ENCODE data around the gene DVL1. TPM values are rescaled to one million over a fixed set of nuclear protein-coding genes. Genes with fewer than 3 reads are reported as not detected.

Gene DVL1
- total and polyA plus RNA-seq, 9 of the 15 experiments (the other 6 are each of a cell fraction or from before 2014, with no cell fraction given) = 0.62 to 135 (median 24.3) TPM

DNA sequence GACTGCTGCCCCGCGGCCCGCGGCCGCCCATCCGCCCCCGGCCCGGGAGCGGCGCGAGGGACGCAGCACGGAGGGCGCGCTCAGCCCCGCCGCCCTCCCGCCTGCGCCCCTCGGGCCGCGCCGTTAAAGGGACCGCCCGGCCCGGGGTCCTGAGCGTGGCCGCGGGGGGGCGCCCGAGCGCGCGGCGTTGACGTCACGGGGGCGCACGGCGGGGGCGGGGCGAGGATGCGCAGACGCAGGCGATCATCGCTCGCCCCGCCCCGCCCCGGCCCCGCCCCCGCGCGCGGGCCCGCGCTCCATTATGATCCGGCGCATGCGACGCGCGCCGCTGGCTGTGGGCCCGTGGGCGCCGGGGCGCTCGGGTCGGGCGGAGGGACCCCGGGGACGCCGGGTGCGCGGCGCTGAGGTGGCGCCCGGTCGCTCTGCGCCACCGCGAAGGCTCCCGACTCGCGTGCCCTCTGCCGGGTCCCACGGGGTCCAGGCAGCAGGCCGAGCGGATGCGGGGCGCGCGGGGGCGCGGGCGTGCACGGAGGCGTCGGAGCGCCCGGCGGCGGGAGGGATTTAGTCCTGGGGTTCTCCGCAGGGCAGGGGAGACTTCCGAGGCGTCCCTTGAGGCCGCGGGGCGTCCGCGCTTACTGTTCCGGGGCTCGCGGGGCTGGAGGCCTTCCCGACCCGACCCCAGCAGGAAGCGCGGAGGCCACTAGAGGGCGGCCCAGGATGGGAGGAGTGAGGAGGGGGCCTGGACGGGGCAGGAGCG lies at the start of gene DVL1 (continued):
- TF ChIP-seq MBD1 (CRISPR knock-in tag; IDR thresholded peaks at IDR 0.05) (no peak), DLX4 (CRISPR knock-in tag; IDR thresholded peaks at IDR 0.05) (no peak), ZBTB17 (CRISPR knock-in tag; IDR thresholded peaks at IDR 0.05) (peak; percentile 78), KLF10 (CRISPR knock-in tag; IDR thresholded peaks at IDR 0.05) (no peak), ARNT (IDR thresholded peaks at IDR 0.05) (no peak), ARHGAP35 (IDR thresholded peaks at IDR 0.05; ENCODE audit: partially characterized antibody) (no peak), MXD1 (CRISPR knock-in tag; IDR thresholded peaks at IDR 0.05; ENCODE audit: borderline replicate concordance, poor library complexity, severe bottlenecking) (no peak), E2F1 (CRISPR knock-in tag; IDR thresholded peaks at IDR 0.05) (peak; percentile 40; the same call in 1 of the 2 replicates), ZNF384 (IDR thresholded peaks at IDR 0.05; ENCODE audit: low read depth, low read length) (no peak), MTA2 (IDR thresholded peaks at IDR 0.05; ENCODE audit: low read depth) (no peak), ZNF444 (CRISPR knock-in tag; IDR thresholded peaks at IDR 0.05) (no peak), BCLAF1 (IDR thresholded peaks at IDR 0.05; ENCODE audit: borderline replicate concordance in 1 of 2, control insufficient read depth in 1 of 2, low read depth in 2 of 2, low read length in 1 of 2) (no peak), HMG20A (CRISPR knock-in tag; conservative IDR thresholded peaks at IDR 0.05) (no peak), ZNF77 (CRISPR knock-in tag; IDR thresholded peaks at IDR 0.05) (no peak), ZC3H8 (IDR thresholded peaks at IDR 0.05) (no peak), ZNF316 (IDR thresholded peaks at IDR 0.05) (no peak), THAP7 (CRISPR knock-in tag; IDR thresholded peaks at IDR 0.05) (0 out of 2 replicates have a peak, but pooled peaks have one; percentile 42), DACH1 (IDR thresholded peaks at IDR 0.05; ENCODE audit: partially characterized antibody) (no peak), ZNF354B (CRISPR knock-in tag; IDR thresholded peaks at IDR 0.05) (no peak), OTX1 (CRISPR knock-in tag; IDR thresholded peaks at IDR 0.05) (no peak), ZNF75A (CRISPR knock-in tag; IDR thresholded peaks at IDR 0.05) (no peak)
